ENCODE measurements around the gene SLC66A2.

SLC66A2 gene

DNA sequence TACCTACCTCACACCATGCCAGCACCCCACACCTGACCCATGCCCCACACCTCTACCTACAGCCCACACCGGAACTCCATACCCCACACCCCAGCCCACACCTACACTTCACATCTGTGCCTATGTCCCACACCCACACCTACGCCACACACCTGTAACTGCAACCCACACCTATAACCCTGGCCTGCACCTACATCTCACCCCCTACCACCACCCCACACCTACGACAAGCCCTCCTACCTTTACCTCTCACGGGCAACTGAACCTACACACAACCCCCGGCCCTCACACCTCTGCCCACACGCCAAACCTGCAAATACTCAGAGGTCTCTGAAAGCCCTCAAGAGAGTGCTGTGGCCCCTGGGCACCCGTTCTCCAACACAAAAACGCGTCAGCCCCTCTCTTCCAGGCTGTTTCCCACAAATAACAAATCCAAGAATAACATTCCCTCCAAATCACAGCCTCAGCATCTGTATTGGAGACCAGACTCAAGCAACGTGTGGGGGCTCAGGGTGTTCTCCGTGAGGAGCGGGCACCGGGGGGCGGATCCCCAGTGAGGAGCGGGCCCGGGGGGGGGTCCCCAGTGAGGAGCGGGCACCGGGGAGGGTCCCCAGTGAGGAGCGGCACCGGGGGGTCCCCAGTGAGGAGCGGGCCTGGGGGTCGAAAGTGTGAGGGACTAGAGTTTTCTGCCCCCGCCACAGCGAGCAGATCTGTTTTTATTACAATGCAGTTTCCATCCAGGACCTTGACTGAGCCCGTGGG lies 33.4 kb downstream of the SLC66A2 start:
- DNase-seq (ENCODE audit: low spot score) = no peak

DNA sequence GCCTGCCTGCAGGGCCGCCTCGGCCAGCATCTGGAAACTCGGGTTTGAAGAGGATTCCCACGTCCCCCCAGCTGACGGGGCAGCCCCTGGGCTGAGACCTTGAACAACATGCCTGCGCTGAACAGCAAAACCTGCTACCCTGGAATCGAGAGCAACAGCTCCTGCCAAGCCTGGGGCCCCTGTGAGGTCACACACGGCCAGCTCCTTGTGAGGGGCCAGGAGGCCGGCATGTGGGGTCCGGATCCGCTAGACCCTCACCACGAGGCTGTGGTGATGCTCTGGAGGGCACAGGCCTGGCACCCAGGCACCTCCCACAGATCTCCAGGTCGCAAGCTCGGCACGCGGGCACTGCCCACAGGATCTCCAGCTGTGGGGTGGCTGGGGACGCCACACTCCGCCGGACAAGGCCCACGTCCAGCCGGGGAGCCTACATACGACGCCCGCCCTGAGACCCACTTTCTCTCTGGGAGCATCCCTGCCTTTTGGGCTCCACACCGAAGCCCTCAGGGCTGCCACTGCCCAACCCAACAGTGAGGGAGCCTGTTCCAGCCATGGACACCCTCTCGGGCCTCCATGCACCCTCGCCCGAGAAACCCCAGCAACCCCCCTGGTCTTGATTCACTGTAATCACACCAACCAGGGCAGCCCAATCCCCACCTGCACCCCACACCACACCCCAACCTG lies 34.1 kb downstream of the SLC66A2 start:
- no peak for DNase-seq (ENCODE audit: low spot score)

GRCh38 chr18:79916546-79917168 lies 34.8 kb downstream of the SLC66A2 start:
- DNase-seq (ENCODE audit: low spot score) = no peak

GRCh38 chr18:79916128-79916494 lies 35.3 kb downstream of the SLC66A2 start:
- no peak for DNase-seq (ENCODE audit: low spot score)

GRCh38 chr18:79915161-79916127 lies 36.0 kb downstream of the SLC66A2 start:
- no peak for DNase-seq (ENCODE audit: low spot score)

DNA sequence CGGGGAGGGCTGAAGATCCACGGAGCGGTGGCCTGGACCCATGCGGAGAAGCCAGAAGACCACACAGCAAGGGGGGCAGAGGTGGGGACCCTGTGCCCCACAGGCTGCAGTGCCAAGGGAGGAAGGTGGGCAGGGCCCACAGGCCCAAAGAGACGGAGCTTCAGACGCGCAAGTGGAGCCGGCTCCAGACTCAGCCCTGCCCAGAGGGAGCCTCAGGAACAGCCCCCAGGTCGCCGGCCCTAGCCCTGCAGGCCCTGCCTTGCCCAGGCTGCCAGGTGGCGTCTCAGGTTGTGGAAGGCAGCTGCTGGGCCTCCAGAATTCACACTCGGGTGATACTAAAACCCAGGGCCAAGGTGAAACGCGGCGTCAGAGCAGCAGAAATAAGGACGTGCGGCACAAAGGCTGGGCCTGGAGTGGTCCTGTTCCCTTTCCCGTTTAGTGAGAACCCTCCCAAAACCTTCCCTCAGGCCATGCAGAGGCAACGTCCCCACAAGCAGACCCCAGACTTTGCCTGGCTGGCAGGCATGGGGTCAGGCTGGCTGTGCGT lies 36.8 kb downstream of the SLC66A2 start:
- DNase-seq (ENCODE audit: low spot score) = no peak

GRCh38 chr18:79912994-79913831 lies 38.2 kb downstream of the SLC66A2 start:
- no peak for DNase-seq (ENCODE audit: low spot score)

DNA sequence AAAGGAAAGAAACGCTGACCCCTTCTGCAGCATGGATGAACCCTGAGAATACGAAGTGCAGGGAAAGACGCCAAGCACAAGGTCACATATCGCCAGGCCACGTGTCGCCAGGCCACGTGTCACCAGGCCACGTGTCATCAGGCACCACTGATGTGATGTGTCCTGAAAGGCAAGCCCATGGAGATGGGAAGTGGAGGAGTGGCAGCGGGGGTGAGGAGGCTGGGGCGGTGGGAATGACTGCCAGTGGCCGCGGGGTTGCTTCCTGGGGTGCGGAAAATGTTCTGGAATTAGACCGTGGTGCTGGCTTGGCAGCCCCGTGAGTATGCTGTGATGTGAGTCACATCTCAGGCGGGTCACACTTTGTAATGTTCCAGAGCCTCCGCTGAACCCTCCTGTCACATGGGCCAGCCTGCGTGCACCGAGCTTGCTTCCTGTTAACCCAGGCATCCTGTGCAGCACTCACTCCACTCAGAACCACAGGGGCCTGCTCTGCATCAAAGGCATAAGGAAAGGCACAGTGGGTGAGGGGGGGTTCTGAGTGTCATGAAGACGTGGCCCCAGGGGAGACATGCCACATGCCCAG lies 39.0 kb downstream of the SLC66A2 start:
- DNase-seq (ENCODE audit: low spot score) = no peak

DNA sequence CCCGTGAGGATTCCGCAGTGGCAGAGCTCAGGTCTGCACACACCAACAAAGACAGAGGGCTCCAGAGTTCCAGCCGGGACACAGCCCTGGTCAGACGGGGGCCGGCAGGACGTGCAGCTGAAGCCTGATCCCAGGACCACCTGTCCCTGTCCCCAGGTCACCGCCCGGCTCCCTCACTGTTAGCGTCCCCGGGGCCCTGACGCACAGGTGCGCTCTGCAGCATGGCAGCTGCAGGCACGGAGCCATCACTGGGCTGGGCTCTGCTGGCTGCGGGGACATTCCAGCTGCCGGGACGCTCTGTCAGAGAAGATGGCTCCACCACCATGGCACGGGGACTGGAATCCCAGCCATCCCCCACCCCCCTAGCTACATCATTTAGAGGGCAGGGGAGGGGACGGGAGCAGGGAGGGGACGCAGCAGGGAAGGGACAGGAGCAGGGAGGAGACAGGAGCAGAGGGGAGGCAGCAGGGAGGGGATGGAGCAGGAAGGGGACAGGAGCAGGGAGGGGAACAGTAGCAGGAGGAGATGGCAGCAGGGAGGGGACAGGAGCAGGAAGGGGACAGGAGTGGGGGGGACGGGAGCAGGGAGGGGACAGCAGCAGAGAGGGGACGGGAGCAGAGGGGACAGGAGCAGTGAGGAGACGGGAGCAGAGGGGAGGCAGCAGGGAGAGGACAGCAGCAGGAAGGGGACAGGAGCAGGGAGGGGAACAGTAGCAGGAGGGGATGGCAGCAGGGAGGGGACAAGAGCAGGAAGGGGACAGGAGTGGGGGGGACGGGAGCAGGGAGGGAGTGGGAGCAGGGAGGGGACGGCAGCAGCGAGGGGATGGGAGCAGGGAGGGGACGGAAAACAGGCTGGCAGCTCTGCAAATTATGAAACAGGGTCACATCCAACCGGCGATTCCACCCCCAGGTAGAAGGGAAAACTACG lies 39.8 kb downstream of the SLC66A2 start:
- DNase-seq (ENCODE audit: low spot score) = no peak

DNA sequence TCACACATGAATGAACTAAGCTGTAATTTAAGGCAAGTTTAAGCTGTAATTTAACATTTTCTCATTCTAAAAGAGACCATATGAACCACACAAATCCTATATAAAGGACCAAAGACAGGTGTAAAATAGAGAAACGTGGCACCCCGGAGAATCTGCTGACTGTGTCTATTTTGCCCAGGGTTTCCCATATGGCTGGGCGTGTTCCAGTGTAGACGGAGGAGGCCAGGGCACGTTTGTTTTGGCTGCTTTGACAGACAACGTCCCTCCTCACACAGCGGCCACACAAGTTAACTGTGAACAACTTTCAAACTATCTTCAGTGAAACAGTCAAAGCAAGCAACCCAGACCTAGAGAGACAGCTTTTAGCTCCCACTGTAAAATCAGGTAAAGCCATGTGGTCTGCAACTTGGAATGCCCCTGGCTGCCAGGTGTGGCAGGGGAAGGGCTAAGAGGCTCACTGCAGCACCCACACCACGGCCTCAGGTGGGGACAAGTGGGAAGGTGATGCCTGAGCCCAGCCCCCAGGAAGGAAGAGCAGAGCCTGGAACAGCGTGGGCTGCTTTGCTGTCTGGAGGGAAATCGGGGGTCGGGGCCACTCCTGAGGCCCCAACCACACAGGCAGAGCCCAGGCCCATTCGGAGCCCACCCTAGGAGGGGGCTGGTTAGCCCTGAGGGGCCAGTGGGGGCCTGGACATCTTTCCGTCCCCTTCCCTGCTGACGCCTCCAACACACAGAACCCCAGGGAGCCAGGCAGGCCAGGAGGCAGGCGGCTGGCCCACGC lies 40.7 kb downstream of the SLC66A2 start:
- no peak for DNase-seq (ENCODE audit: low spot score)

- DNase-seq (ENCODE audit: low spot score) = no peak
These were observed 44.7 kb downstream of the SLC66A2 start for GRCh38 chr18:79906706-79907105.

GRCh38 chr18:79905993-79906392 lies 45.5 kb downstream of the SLC66A2 start:
- DNase-seq (ENCODE audit: low spot score) = no peak

DNA sequence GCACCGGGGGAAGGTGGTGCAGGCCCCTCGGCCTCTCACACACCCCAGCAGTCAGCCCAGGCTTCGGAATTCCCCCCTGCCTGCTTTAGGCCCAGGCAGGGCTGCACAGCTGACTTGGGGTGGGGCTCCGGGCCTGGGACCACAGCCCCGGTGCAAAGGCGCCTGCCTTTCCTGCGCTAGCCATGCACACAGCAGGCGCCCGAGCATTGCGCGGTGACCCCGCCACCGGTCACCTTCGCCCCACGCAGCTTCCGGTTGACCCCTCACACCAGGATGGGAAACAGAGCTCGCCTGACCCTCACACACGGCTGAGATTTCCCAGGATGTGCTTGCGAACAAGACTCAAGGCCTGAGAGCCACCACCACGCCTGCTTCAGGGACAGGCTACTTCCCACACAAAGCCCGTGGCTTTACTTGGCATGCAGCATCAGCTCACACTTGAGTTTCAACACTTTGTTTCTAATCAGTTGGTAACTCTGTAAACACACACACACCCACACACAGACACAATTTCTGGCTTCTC lies 46.0 kb downstream of the SLC66A2 start:
- no peak for DNase-seq (ENCODE audit: low spot score)

- DNase-seq (ENCODE audit: low spot score) = no peak
These were observed 46.9 kb downstream of the SLC66A2 start for GRCh38 chr18:79904357-79905147.

- DNase-seq (ENCODE audit: low spot score) = no peak
These were observed 47.6 kb downstream of the SLC66A2 start for GRCh38 chr18:79903787-79904356.

GRCh38 chr18:79903071-79903635 lies 48.3 kb downstream of the SLC66A2 start:
- no peak for DNase-seq (ENCODE audit: low spot score)

DNA sequence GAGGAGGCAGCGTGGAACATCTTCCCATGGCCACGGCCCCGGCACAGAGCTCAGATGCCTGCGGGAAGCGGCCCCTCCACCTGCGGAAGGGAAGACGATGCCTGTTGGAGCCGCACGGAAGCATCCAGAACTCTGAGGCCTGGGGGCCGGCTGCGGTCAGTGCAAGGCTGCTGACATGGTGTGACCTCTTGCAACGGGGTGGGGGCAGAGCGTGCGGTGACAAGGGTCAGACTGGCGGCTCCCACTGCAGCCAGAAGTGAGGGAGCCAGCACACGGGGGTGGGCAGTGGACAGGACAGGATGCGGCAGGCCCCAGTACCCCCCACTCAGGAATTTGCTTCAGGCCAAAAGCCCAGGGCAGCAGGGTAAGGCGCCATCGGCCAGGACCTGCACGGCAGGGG lies 48.8 kb downstream of the SLC66A2 start:
- no peak for DNase-seq (ENCODE audit: low spot score)

Data from CD4-positive, alpha-beta T cell treated with Interleukin-15 for 4 hours (primary cell).